Colonic mucosa (tissue), 4 donors: ENCODE measurements around the gene CIBAR2. TPM values are rescaled to one million over a fixed set of nuclear protein-coding genes. Genes with fewer than 3 reads are reported as not detected.
A peak's percentile ranks its signal among the peaks of the same experiment; 100 is the strongest.

Source experiments
- DNase-seq: peaks from one replicate; pipeline ENCODE4 v3.0.0-alpha.2; 2020
- H3K27ac ChIP-seq: fragments of 200-600 bp; one replicate; pipeline ENCODE4 v1.8.0; 2021
- H3K27me3 ChIP-seq: fragments of 200-600 bp; one replicate; pipeline ENCODE4 v1.8.0; 2021
- H3K36me3 ChIP-seq: fragments of 200-600 bp; one replicate; pipeline ENCODE4 v1.8.0; 2021
- H3K4me1 ChIP-seq: fragments of 200-600 bp; one replicate; pipeline ENCODE4 v1.8.0; 2021; ENCODE audit warnings: mild to moderate bottlenecking
- H3K4me3 ChIP-seq: fragments of 200-600 bp; one replicate; pipeline ENCODE4 v1.8.0; 2021
- H3K9ac ChIP-seq, 2 donors: one replicate each; pipeline ENCODE4 v1.7.0; 2013; ENCODE audit warnings: control low read depth in 2 of 2, low read depth in 2 of 2, low read length in 2 of 2
- H3K9me3 ChIP-seq: fragments of 200-600 bp; one replicate; pipeline ENCODE4 v1.8.0; 2021
- intact Hi-C: fragments of 100-400 bp; cut with DNase I; formaldehyde crosslinking; loops from one replicate; pipeline ENCODE4 v1.14.1; 2022
- total RNA-seq, 2 donors: library from RNA; stranded (reverse); fragmentation: NEBNext Ultra II Directional in 1 of 2; extraction: Animal tissue kit (Norgen Biotek cat#: 25700) in 1 of 2; gene quantifications; one replicate each; pipeline ENCODE4 v1.2.1, GENCODE V29; 2021
- TF ChIP-seq, protein P1 (sequence below): fragments of 200-600 bp; IDR thresholded peaks from one replicate; pipeline ENCODE4 v1.8.0; 2022; ENCODE audit warnings: antibody characterized with exemption, mild to moderate bottlenecking
- donor health status: healthy.
- donor health status: DM: no; HTN: no; CAD: no.
- donor health status: DM: no; HTN: no; CAD: no.

The CIBAR2 gene
- total RNA-seq, 2 donors from 2014 or later, result 0.32 TPM; not detected in 1

DNA sequence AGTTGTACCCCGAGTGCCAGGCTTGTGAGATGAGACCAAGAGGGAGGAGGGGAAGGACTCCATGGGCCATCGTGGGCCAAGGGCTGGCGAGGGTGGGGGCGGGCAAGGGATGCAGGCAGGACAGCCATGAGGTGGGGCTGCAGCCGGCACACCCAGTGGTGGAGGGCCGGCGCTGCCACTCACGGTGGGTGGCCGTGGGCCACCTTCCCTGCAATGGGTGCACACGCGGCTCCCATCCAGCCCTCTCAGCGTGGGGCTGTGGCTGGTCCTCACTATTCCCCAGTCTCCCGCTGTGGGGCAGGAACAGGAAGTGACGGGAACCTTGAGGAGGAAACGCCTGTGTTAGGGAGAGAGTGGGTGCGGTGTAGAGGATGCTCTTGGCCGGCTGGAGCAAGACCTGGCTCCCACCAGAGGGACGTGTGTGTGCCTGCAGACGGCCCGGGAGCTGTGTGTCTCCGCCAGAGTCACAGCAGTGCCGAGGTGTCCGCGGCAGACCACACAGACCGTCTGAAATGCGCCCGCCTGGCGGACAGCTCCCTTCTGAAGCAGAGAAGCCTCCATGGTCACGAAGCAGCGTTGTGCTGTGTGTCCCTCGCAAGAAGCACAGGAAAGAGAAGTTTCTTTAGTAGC lies 23.6 kb downstream of the CIBAR2 start:
- no peak overlapping the region for H3K9ac ChIP-seq
- H3K4me3 ChIP-seq, result no peak overlapping the region
- no peaks in the 10 kb centered on the region for H3K4me1 ChIP-seq
- intact Hi-C loops, result loop anchor here (5.0 kb wide), 1 partner anchor 106 kb away; no protein-coding TSS in a partner anchor
- H3K27ac ChIP-seq, result no peak overlapping the region
- H3K36me3 ChIP-seq, result no peaks in the 10 kb centered on the region
- H3K9me3 ChIP-seq, result no peaks in the 10 kb centered on the region
- TF ChIP-seq, protein P1, sequence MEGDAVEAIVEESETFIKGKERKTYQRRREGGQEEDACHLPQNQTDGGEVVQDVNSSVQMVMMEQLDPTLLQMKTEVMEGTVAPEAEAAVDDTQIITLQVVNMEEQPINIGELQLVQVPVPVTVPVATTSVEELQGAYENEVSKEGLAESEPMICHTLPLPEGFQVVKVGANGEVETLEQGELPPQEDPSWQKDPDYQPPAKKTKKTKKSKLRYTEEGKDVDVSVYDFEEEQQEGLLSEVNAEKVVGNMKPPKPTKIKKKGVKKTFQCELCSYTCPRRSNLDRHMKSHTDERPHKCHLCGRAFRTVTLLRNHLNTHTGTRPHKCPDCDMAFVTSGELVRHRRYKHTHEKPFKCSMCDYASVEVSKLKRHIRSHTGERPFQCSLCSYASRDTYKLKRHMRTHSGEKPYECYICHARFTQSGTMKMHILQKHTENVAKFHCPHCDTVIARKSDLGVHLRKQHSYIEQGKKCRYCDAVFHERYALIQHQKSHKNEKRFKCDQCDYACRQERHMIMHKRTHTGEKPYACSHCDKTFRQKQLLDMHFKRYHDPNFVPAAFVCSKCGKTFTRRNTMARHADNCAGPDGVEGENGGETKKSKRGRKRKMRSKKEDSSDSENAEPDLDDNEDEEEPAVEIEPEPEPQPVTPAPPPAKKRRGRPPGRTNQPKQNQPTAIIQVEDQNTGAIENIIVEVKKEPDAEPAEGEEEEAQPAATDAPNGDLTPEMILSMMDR, result no peak
- DNase-seq, result no peak
- H3K27me3 ChIP-seq, result no peaks in the 10 kb centered on the region

DNA sequence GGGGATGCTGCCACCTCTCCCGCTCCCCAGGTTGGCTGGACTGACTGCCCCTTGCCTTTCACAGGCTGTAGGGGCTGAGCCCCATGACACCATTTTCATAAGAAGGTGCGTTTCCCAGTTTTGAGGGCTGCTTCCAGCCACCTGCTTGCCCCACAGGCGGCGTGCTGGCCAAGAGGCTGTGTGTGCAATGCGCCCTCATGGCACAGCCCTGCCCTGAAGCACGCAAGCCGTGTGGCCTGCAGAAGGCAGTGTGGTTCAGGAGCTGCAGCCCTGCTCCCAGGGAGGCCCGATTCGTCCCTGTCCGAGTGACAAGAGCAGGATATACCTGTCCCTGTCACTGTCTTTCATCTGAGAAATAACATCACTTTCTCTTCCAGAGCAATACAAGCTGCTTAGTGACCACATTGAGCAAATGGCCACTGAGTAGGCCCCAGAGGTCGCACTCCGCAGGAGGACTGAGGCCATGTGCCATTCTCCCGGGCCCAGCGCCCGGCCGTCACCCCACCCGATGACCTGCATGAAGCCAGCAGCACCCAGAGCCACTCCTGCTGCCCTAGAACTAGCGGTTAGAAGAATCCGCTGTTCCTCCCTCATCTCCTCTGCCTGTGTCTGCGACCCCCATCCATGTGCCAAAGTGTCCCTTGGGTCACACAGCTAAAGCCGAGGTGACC lies 24.2 kb downstream of the CIBAR2 start:
- intact Hi-C loops, result loop anchor here (5.0 kb wide), 1 partner anchor 106 kb away; no protein-coding TSS in a partner anchor
- TF ChIP-seq, protein P1, result no peak
- Histone ChIP-seq H3K4me3 (no peak overlapping the region), H3K27ac (no peak overlapping the region), H3K9me3 (no peaks in the 10 kb centered on the region), H3K4me1 (no peaks in the 10 kb centered on the region), H3K9ac (no peak overlapping the region), H3K27me3 (no peaks in the 10 kb centered on the region), H3K36me3 (no peaks in the 10 kb centered on the region)
- no peak for DNase-seq

DNA sequence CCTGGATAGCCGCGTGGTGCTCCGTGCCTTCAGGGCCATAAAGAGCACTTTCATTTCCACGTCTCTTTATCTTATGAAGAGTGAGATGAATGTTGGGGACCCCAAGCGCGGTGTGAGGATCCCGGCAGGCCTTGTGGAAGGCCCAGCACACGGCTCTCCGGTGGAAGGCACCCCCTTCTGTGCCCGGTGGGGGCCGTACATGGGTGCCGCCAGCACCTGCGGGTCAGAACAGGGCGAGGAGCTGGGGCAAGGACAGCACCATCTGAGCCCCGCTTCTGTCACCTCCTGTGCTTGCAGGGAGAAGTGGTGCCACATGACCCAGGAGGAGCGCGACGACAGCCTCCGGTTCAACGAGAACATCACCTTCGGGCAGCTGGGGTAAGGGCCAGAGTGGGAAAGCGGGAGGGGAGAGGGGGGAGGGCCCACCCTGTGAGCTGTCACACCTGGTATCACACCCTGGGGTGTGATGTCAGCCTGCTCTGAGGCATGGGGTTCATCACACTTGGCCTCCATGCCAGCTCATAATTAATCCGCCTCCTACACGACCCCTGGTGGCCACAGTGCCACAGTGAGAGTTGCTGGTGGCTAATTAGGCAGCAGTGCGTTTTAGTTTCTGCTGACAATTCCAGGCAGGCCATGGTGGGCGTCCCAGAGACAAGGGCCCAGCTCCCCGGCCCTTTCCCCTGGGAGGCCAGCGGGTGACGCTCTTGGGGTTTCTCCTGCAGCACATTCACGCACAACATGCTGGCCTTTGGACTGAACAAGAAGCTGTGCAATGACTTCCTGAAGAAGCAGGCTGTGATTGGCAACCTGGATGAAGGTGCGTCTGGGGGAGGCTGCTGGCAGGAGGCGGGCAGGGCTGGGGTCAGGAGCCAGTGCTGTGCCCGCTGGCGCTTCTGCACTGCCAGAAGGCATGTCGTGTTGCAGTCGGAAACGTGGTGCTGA lies 25.7 kb downstream of the CIBAR2 start:
- TF ChIP-seq, protein P1, result peak; percentile 59
- Histone ChIP-seq H3K27ac (no peak overlapping the region), H3K9ac (peak overlapping the region in 1 of 2 donors; percentile 13), H3K4me3 (no peak overlapping the region), H3K9me3 (no peaks in the 10 kb centered on the region), H3K4me1 (no peaks in the 10 kb centered on the region), H3K27me3 (no peaks in the 10 kb centered on the region), H3K36me3 (no peaks in the 10 kb centered on the region)
- DNase-seq, result peak; percentile 80
- intact Hi-C loops, result loop anchor here (5.0 kb wide), 1 partner anchor 104 kb away; no protein-coding TSS in a partner anchor

DNA sequence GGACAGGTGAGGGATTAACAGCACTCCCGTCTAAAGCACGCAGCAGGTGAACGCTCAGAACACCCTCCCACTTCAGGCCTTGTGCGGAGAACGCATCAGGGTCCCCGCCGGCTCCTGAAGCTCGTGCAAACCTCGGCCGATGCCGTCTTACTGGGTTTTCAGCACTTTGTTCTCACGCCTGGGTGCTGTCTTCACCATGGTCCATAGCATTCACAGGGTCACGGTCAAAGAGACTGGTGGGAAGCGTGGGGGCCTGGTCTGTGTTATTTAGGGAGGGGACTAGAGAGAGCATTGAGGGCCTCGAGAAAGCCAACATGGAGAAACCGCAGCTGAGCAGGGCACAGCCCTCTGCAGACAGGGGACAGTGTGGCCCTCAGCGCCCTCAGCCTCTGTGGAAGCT lies 26.6 kb downstream of the CIBAR2 start:
- H3K9ac ChIP-seq, result no peak overlapping the region
- intact Hi-C loops, result loop anchor here (5.0 kb wide), 1 partner anchor 103 kb away; no protein-coding TSS in a partner anchor
- H3K27me3 ChIP-seq, result no peaks in the 10 kb centered on the region
- no peaks in the 10 kb centered on the region for H3K36me3 ChIP-seq
- H3K4me1 ChIP-seq, result no peaks in the 10 kb centered on the region
- H3K27ac ChIP-seq, result no peak overlapping the region
- no peak overlapping the region for H3K4me3 ChIP-seq
- TF ChIP-seq, protein P1, result no peak
- no peak for DNase-seq
- H3K9me3 ChIP-seq, result no peaks in the 10 kb centered on the region

DNA sequence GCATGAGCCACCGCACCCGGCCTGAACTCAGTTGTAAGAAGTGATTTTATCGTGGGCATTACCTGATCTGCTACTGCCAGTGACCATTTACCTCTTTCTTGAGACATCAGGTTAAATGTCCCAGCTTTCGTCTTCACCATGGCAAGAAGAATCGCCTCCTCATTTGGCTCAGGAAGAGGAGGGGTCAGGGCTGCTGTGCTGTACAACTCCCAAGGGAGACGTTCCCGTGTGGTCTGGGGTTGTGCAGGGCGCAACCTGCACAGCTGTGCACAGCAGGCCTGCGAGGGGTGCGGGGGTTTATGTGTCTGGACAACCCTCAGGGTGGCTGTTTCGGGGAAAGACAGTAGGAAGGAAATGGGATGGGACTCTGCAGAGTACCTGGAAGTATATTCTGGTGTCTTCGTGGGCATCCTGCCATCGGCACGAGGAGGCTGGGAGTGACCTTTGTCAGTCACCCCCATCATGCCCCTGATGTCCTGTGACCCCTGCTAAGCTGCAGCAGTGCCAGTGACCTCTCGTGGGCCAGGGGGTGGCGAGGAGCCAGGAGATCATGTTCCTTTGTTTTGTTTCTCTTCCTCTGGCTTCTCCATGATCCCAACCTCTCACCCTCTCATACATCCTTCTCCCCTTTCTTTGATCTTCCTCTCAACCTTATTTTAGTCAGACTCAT lies 27.3 kb downstream of the CIBAR2 start:
- no peaks in the 10 kb centered on the region for H3K36me3 ChIP-seq
- intact Hi-C loops, result loop anchor here (5.0 kb wide), 1 partner anchor 103 kb away; no protein-coding TSS in a partner anchor
- no peaks in the 10 kb centered on the region for H3K4me1 ChIP-seq
- no peak overlapping the region for H3K9ac ChIP-seq
- H3K9me3 ChIP-seq, result no peaks in the 10 kb centered on the region
- no peak for DNase-seq
- H3K27ac ChIP-seq, result no peak overlapping the region
- H3K4me3 ChIP-seq, result no peak overlapping the region
- TF ChIP-seq, protein P1, result no peak
- H3K27me3 ChIP-seq, result no peaks in the 10 kb centered on the region
